ENCODE data around the gene THRA. TPM values are rescaled to one million over a fixed set of nuclear protein-coding genes. Genes with fewer than 3 reads are reported as not detected.

Gene THRA
- total RNA-seq, 4 donors from 2014 or later: 32.6 to 69.9 (median 48.9) TPM

DNA sequence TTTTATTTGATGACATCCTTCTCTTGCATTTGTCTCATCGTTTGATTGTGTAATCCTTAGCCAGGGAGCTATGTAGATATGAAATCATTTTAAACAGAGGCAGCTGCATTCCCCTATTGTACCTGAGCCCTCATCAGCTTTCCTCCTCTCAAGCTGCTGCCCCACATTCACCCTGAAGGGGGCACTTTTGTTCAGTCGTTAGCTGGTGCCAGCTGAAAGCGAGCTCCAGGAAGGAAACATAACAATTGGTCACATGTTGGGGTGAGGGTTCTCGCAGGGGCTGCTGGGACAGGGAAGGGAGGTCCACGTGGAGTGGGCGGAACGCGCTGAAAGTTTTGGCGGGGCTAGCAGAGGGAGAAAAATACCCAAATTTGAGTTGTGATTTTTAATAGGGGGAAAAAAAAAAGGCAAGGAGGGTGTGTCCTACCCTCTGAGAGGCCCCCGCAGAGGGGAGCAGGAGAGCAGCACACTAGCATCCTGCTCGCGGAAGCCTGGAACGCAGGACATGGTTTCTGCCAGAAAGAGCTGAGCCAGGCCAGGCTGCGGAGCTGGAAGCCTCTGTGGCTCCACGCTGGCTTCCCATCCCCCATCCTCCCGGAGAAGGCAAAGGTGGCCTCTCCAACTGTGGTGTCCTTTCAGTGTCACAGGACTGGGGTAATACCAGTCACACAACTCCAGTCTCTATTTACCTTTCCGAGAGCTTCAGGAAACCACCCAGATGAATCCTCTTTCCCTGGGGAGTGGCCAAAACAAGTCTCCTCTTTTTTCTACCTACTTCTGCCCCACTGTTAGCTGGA lies 50.5 kb downstream of the THRA start:
- TF ChIP-seq POLR2A (IDR thresholded peaks at IDR 0.05) (peak in 1 of 2 donors; percentile 15), POLR2AphosphoS5 (IDR thresholded peaks at IDR 0.05) (peak in 2 of 3 donors; percentile 75 to 88), EP300 (IDR thresholded peaks at IDR 0.05) (no peak)
- TF ChIP-seq, protein P1, sequence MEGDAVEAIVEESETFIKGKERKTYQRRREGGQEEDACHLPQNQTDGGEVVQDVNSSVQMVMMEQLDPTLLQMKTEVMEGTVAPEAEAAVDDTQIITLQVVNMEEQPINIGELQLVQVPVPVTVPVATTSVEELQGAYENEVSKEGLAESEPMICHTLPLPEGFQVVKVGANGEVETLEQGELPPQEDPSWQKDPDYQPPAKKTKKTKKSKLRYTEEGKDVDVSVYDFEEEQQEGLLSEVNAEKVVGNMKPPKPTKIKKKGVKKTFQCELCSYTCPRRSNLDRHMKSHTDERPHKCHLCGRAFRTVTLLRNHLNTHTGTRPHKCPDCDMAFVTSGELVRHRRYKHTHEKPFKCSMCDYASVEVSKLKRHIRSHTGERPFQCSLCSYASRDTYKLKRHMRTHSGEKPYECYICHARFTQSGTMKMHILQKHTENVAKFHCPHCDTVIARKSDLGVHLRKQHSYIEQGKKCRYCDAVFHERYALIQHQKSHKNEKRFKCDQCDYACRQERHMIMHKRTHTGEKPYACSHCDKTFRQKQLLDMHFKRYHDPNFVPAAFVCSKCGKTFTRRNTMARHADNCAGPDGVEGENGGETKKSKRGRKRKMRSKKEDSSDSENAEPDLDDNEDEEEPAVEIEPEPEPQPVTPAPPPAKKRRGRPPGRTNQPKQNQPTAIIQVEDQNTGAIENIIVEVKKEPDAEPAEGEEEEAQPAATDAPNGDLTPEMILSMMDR (IDR thresholded peaks at IDR 0.05): peak in 1 of 2 donors; percentile 94
- under 1% methylated on average over 17 of the region's 17 CpGs for whole genome bisulfite sequencing
- H3K27ac ChIP-seq: peak overlapping the region; percentile 94
- peak overlapping the region; percentile 46 for H3K4me3 ChIP-seq
- DNase-seq (ENCODE audit: low spot score in 2 of 2): peak; percentile 95 to 96
- no peaks in the 10 kb centered on the region for H3K36me3 ChIP-seq
- H3K4me1 ChIP-seq: peaks cover 65% of the 10 kb centered on the region
- H3K27me3 ChIP-seq: no peaks in the 10 kb centered on the region
- H3K9me3 ChIP-seq: no peaks in the 10 kb centered on the region

DNA sequence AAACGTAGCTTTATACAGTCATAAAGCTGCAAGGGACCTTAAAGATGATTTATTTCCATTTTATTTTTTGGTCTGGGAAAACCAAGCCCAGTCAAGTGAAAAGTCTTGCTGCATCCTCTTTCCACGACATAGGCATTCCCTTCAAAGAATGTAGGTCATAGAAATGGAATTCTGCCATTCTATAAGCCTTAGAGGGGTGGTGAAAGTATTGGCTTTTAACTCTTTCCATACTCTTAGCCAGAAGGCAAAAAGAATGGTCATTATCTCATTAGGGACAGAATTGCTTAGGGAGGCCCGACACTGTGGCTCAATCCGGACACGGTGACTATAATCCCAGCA lies 51.1 kb downstream of the THRA start:
- H3K9me3 ChIP-seq: no peaks in the 10 kb centered on the region
- H3K4me3 ChIP-seq: peak overlapping the region; percentile 46
- 31% methylated on average over 5 of the region's 5 CpGs for WGBS
- DNase-seq (ENCODE audit: low spot score in 2 of 2): no peak
- peaks cover 59% of the 10 kb centered on the region for H3K4me1 ChIP-seq
- H3K36me3 ChIP-seq: no peaks in the 10 kb centered on the region
- peak overlapping the region; percentile 94 for H3K27ac ChIP-seq
- TF ChIP-seq POLR2AphosphoS5 (IDR thresholded peaks at IDR 0.05) (no peak), POLR2A (IDR thresholded peaks at IDR 0.05) (no peak), EP300 (IDR thresholded peaks at IDR 0.05) (no peak)
- TF ChIP-seq, protein P1 (IDR thresholded peaks at IDR 0.05): no peak
- no peaks in the 10 kb centered on the region for H3K27me3 ChIP-seq

DNA sequence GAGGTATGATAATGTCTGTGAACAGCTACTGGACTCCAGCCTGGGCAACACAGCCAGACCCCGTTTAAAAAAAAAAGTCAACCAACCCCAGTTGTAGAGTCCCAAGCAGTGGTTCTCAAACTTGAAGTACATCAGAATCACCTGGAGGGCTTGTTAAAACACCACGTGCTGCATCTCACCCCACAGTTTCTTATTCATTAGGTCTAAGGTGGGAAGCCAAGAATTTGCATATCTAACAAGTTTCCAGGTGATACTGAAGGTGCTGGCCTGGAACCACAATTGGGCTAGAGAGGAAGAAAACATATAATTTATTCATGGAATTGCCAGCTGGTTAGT lies 52.3 kb downstream of the THRA start:
- peaks cover 48% of the 10 kb centered on the region for H3K4me1 ChIP-seq
- H3K4me3 ChIP-seq: no peak overlapping the region
- H3K27me3 ChIP-seq: no peaks in the 10 kb centered on the region
- DNase-seq (ENCODE audit: low spot score in 2 of 2): no peak
- no peaks in the 10 kb centered on the region for H3K9me3 ChIP-seq
- TF ChIP-seq POLR2AphosphoS5 (IDR thresholded peaks at IDR 0.05): no peak
- TF ChIP-seq, protein P1 (IDR thresholded peaks at IDR 0.05): no peak
- TF ChIP-seq POLR2A (IDR thresholded peaks at IDR 0.05): no peak
- TF ChIP-seq EP300 (IDR thresholded peaks at IDR 0.05): no peak
- peak overlapping the region; percentile 94 for H3K27ac ChIP-seq
- H3K36me3 ChIP-seq: no peaks in the 10 kb centered on the region
- 62% methylated on average over 2 of the region's 2 CpGs for WGBS

DNA sequence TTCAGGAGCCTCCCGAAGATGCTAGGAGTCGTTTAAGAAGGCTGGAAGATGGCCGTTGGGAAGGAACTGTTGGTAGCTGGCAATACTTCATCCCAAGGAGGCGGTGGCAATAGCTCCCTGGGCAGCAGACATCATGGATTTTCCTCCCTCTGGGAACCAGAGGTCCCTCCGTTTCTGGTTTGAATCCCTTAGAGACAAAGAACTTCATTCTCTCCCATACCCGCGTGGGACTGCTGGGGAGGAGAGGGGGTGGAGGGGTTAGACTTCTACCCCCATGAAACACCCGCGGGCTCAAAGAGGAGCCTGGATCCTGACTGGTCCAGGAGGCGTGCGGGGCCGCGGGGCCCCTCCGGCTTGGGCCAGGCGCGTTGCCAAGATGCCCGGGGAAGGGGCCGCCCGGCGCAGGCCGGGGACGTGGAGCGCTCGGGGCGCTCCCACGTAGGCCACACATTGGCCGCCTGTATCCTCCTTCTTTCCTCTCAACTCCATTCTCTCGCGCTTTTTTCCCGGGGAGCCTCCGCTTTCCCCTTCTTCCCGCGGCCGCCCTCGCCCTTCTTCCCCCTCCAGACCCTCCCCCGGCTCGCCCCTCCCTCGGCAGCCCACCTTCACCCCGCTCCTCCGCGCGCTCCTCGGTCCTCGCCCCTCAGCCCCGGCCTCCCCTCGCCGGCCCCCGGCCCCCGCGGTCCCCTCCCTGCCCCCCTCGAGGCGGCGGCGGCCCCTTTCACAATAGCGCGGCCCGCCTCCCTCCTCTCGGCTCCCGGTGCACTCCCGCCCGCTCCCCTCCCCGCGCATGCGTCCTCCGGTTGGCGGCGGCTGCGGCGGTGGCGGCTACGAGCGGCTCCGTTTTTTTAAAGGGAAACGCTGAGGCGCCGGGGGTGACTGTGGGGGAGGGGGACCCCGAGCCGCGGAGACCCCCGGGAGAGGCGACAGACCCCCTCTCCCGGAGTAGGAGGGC lies 58.7 kb downstream of the THRA start, which contains the start of gene MSL1:
Gene MSL1, plus strand, starts transcription at position 791 of the 955 bp plus-strand sequence. CDS start 642 bp downstream, outside the sequence.
- Histone ChIP-seq H3K36me3 (peaks cover 11% of the 10 kb centered on the region), H3K27ac (peak within 1 kb of the TSS; percentile 99), H3K4me3 (peak within 1 kb of the TSS; percentile 99), H3K4me1 (peaks cover 38% of the 10 kb centered on the region), H3K27me3 (no peaks in the 10 kb centered on the region), H3K9me3 (no peaks in the 10 kb centered on the region)
- DNase-seq (ENCODE audit: low spot score in 2 of 2): peak; percentile 94 to 96
- TF ChIP-seq POLR2AphosphoS5 (IDR thresholded peaks at IDR 0.05): peak in 1 of 3 donors; percentile 27
- TF ChIP-seq POLR2A (IDR thresholded peaks at IDR 0.05): peak in 1 of 2 donors; percentile 42
- TF ChIP-seq EP300 (IDR thresholded peaks at IDR 0.05): no peak
- 2% methylated on average over 50 of the region's 82 CpGs for WGBS

DNA sequence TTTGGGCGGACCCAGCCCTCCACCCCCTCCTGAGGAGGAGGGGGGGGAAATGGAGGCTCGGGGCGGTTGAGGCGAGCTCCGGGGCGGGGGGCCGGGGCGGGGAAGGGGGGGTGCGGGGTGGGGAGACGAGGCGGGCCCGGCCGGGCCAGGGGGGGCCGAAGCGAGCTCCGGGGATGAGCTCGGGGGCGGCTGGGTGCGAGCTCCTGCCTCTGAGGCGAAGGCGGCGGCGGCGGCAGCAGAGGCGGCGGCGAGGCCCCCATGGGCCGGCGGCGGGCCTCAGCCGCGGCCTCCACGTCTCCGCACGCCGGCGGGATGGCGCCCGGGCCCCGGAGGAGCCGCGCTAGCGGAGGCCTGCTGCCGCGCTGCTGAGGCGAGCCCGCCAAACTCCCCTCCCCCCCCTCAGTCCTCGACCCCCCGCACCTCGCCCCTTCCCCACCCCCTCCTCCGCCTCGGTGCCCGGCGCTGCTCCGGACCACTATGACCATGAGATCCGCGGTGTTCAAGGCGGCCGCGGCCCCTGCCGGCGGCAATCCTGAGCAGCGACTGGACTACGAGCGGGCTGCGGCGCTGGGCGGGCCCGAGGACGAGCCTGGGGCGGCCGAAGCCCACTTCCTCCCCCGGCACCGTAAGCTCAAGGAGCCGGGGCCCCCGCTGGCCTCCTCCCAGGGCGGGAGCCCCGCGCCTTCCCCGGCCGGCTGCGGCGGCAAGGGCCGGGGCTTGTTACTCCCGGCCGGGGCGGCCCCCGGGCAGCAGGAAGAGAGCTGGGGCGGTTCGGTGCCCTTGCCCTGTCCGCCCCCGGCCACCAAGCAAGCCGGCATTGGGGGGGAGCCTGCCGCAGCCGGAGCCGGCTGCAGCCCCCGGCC lies 59.6 kb downstream of the THRA start:
- H3K36me3 ChIP-seq: peaks cover 20% of the 10 kb centered on the region
- H3K4me1 ChIP-seq: peaks cover 38% of the 10 kb centered on the region
- no peak for TF ChIP-seq POLR2A (IDR thresholded peaks at IDR 0.05)
- TF ChIP-seq, protein P1 (IDR thresholded peaks at IDR 0.05): peak in 1 of 2 donors; percentile 9
- DNase-seq (ENCODE audit: low spot score in 2 of 2): peak; percentile 72 to 84
- 0% methylated on average over 3 of the region's 97 CpGs for WGBS
- H3K27ac ChIP-seq: peak overlapping the region; percentile 99
- H3K9me3 ChIP-seq: no peaks in the 10 kb centered on the region
- H3K4me3 ChIP-seq: peak overlapping the region; percentile 99
- no peaks in the 10 kb centered on the region for H3K27me3 ChIP-seq

All from suprapubic skin (tissue), 4 donors.